ENCODE data around the gene ABCB8.

The ABCB8 gene

DNA sequence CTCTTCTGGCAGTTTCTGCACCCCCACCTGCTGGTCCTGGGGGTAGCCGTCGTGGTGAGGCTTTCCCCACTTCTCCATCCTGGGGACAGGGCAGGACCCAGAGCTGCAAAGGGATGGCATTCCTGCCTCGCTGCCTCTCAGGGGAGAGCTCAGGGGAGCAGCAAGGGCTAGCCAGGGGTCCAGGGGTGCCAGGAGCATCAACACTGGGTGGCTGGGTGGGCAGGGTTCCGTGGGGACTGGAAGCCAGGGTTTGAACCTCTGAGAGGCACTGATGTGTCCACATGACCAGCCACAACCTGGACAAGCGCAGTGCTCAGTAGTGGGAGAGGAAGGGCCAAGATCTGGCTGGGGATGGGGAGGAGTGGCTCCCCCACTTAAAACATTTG lies 5.6 kb downstream of the ABCB8 start:
- Histone ChIP-seq H3K4me3 (replicated peaks; ENCODE audit: insufficient read depth, low read length) (no peak overlapping the region), H3K27ac (replicated peaks) (no peak overlapping the region), H3K27me3 (ENCODE audit: insufficient read depth, poor library complexity, severe bottlenecking) (no peaks in the 10 kb centered on the region)
- no peak for DNase-seq (ENCODE audit: low read depth in 1 of 2, low spot score in 1 of 2)
- TF ChIP-seq SPI1 (IDR thresholded peaks at IDR 0.05; ENCODE audit: borderline replicate concordance, low read depth) (no peak), GABPA (IDR thresholded peaks at IDR 0.05; ENCODE audit: low read depth) (no peak), POLR2AphosphoS5 (IDR thresholded peaks at IDR 0.05; ENCODE audit: low read depth) (no peak)
- TF ChIP-seq, protein P1, sequence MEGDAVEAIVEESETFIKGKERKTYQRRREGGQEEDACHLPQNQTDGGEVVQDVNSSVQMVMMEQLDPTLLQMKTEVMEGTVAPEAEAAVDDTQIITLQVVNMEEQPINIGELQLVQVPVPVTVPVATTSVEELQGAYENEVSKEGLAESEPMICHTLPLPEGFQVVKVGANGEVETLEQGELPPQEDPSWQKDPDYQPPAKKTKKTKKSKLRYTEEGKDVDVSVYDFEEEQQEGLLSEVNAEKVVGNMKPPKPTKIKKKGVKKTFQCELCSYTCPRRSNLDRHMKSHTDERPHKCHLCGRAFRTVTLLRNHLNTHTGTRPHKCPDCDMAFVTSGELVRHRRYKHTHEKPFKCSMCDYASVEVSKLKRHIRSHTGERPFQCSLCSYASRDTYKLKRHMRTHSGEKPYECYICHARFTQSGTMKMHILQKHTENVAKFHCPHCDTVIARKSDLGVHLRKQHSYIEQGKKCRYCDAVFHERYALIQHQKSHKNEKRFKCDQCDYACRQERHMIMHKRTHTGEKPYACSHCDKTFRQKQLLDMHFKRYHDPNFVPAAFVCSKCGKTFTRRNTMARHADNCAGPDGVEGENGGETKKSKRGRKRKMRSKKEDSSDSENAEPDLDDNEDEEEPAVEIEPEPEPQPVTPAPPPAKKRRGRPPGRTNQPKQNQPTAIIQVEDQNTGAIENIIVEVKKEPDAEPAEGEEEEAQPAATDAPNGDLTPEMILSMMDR (IDR thresholded peaks at IDR 0.05; ENCODE audit: insufficient read depth, low read length), result no peak
- TF ChIP-seq, protein P2, sequence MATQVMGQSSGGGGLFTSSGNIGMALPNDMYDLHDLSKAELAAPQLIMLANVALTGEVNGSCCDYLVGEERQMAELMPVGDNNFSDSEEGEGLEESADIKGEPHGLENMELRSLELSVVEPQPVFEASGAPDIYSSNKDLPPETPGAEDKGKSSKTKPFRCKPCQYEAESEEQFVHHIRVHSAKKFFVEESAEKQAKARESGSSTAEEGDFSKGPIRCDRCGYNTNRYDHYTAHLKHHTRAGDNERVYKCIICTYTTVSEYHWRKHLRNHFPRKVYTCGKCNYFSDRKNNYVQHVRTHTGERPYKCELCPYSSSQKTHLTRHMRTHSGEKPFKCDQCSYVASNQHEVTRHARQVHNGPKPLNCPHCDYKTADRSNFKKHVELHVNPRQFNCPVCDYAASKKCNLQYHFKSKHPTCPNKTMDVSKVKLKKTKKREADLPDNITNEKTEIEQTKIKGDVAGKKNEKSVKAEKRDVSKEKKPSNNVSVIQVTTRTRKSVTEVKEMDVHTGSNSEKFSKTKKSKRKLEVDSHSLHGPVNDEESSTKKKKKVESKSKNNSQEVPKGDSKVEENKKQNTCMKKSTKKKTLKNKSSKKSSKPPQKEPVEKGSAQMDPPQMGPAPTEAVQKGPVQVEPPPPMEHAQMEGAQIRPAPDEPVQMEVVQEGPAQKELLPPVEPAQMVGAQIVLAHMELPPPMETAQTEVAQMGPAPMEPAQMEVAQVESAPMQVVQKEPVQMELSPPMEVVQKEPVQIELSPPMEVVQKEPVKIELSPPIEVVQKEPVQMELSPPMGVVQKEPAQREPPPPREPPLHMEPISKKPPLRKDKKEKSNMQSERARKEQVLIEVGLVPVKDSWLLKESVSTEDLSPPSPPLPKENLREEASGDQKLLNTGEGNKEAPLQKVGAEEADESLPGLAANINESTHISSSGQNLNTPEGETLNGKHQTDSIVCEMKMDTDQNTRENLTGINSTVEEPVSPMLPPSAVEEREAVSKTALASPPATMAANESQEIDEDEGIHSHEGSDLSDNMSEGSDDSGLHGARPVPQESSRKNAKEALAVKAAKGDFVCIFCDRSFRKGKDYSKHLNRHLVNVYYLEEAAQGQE (IDR thresholded peaks at IDR 0.05; ENCODE audit: insufficient replicate concordance, low read depth), result no peak

DNA sequence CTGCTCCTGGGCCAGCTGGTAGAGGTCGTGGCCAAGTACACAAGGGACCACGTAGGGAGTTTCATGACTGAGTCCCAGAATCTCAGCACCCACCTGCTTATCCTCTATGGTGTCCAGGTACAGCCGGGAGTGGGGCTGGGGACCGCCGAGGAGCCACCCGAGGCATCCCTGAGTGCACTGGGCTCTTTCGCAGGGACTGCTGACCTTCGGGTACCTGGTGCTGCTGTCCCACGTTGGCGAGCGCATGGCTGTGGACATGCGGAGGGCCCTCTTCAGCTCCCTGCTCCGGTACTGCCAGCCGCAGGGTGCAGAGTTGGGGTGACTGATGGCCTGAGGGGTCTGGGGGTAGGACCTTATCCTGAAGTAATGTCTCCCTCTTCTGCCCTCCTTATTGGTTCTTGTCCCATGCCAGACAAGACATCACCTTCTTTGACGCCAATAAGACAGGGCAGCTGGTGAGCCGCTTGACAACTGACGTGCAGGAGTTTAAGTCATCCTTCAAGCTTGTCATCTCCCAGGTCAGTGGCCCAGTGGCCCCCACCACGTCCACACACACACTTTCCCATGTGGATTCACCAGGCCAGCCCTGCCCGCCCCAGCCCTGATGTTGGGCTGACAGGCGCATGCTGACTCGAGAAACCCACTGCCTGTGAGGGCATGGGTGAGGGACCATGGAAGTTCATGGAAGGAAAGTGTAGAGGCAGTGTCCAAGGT lies 6.2 kb downstream of the ABCB8 start:
- Histone ChIP-seq H3K27me3 (ENCODE audit: insufficient read depth, poor library complexity, severe bottlenecking) (no peaks in the 10 kb centered on the region), H3K27ac (replicated peaks) (no peak overlapping the region), H3K4me3 (replicated peaks; ENCODE audit: insufficient read depth, low read length) (no peak overlapping the region)
- TF ChIP-seq, protein P2 (IDR thresholded peaks at IDR 0.05; ENCODE audit: insufficient replicate concordance, low read depth), result no peak
- TF ChIP-seq, protein P1 (IDR thresholded peaks at IDR 0.05; ENCODE audit: insufficient read depth, low read length), result no peak
- TF ChIP-seq GABPA (IDR thresholded peaks at IDR 0.05; ENCODE audit: low read depth), result no peak
- no peak for TF ChIP-seq POLR2AphosphoS5 (IDR thresholded peaks at IDR 0.05; ENCODE audit: low read depth)
- no peak for TF ChIP-seq SPI1 (IDR thresholded peaks at IDR 0.05; ENCODE audit: borderline replicate concordance, low read depth)
- no peak for DNase-seq (ENCODE audit: low read depth in 1 of 2, low spot score in 1 of 2)

DNA sequence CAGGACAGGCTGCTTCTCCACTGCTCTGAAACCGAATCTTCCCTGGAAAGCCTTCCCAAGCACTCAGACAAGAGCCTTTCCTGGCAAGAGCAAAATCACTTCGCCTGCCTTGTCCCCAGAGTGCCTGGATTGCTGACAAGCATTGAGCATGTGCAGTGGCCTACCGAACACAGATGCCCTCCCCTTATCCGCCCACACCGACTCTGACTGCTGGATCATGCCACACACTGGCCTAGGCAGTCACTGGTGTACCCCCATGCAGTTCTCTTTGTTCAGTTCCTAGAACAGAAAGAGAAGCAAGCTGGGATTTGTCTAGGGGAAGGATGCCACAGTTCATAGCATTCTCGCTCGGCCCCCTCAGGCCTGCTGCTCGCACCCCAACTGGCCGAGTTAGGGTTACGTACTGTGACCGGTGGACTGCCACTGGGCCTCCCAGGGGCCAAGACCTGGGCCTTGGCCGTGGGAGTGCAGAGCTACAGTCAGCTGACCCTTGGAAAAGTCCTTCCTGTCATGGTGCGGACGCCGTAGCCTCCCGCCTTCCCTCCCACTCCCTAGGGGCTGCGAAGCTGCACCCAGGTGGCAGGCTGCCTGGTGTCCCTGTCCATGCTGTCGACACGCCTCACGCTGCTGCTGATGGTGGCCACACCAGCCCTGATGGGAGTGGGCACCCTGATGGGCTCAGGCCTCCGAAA lies 6.9 kb downstream of the ABCB8 start:
- Histone ChIP-seq H3K27me3 (ENCODE audit: insufficient read depth, poor library complexity, severe bottlenecking) (no peaks in the 10 kb centered on the region), H3K27ac (replicated peaks) (no peak overlapping the region), H3K4me3 (replicated peaks; ENCODE audit: insufficient read depth, low read length) (no peak overlapping the region)
- TF ChIP-seq, protein P1 (IDR thresholded peaks at IDR 0.05; ENCODE audit: insufficient read depth, low read length), result no peak
- TF ChIP-seq POLR2AphosphoS5 (IDR thresholded peaks at IDR 0.05; ENCODE audit: low read depth), result no peak
- TF ChIP-seq SPI1 (IDR thresholded peaks at IDR 0.05; ENCODE audit: borderline replicate concordance, low read depth), result no peak
- TF ChIP-seq GABPA (IDR thresholded peaks at IDR 0.05; ENCODE audit: low read depth), result no peak
- TF ChIP-seq, protein P2 (IDR thresholded peaks at IDR 0.05; ENCODE audit: insufficient replicate concordance, low read depth), result no peak
- DNase-seq (ENCODE audit: low read depth in 1 of 2, low spot score in 1 of 2), result no peak
